Caco-2 (cell line): ENCODE data around the gene ATP8B1. TPM values are rescaled to one million over a fixed set of nuclear protein-coding genes. Genes with fewer than 3 reads are reported as not detected.

Source experiments
- BruUV-seq: library from RNA; stranded (reverse); fragments of 400-500 nt; replicated peaks from 2 replicates; lab custom pipeline; 2021; lab: Mats Ljungman, UMichigan
- CTCF ChIA-PET: fragments of 300-600 bp; sonication (Branson Sonifier 250); formaldehyde crosslinking; loops from one replicate; lab custom pipeline; 2022; ENCODE audit warnings: antibody characterized with exemption; lab: Charles Lee
- POLR2A ChIA-PET: fragments of 300-600 bp; sonication (Branson Sonifier 250); formaldehyde crosslinking; loops from one replicate; lab custom pipeline; 2022; ENCODE audit warnings: antibody characterized with exemption; lab: Charles Lee
- DNase-seq, 2 experiments: peaks; one replicate each; pipeline versions ENCODE4 v3.0.0 to v3.0.0-alpha.2; 2020 to 2022
- H3K27me3 ChIP-seq: replicated peaks from 2 replicates; pipeline ENCODE4 v1.6.0; 2011; ENCODE audit warnings: low read length; ENCODE audit not compliant: control insufficient read depth, insufficient read depth
- H3K36me3 ChIP-seq: 2 replicates; pipeline ENCODE4 v1.5.1; 2011; ENCODE audit warnings: low read length; ENCODE audit not compliant: control insufficient read depth, insufficient read depth
- H3K4me1 ChIP-seq: fragments of 250-450 bp; sonication (Bioruptor Pico); 2 replicates; pipeline ENCODE4 v1.5.1; 2020; ENCODE audit warnings: mild to moderate bottlenecking
- H3K4me3 ChIP-seq: 2 replicates; pipeline ENCODE4 v1.5.1; 2011; ENCODE audit warnings: low read depth, mild to moderate bottlenecking, control low read depth, low read length
- H3K9me3 ChIP-seq: fragments of 250-450 bp; sonication (Bioruptor Pico); 2 replicates; pipeline ENCODE4 v1.5.1; 2020; ENCODE audit warnings: mild to moderate bottlenecking, moderate library complexity
- H3K27ac Mint-ChIP-seq: one replicate; pipeline ENCODE4 v1.8.0; 2022; ENCODE audit warnings: mixed read lengths; ENCODE audit not compliant: unreplicated experiment
- H3K27me3 Mint-ChIP-seq: one replicate; pipeline ENCODE4 v1.8.0; 2022; ENCODE audit warnings: mixed read lengths; ENCODE audit not compliant: insufficient read depth, unreplicated experiment
- H3K36me3 Mint-ChIP-seq: one replicate; pipeline ENCODE4 v1.8.0; 2022; ENCODE audit warnings: mild to moderate bottlenecking, mixed read lengths; ENCODE audit not compliant: insufficient read depth, unreplicated experiment
- H3K4me1 Mint-ChIP-seq: one replicate; pipeline ENCODE4 v1.8.0; 2022; ENCODE audit warnings: low read depth, mixed read lengths; ENCODE audit not compliant: unreplicated experiment
- H3K4me3 Mint-ChIP-seq: one replicate; pipeline ENCODE4 v1.8.0; 2022; ENCODE audit warnings: mild to moderate bottlenecking, moderate library complexity, mixed read lengths; ENCODE audit not compliant: unreplicated experiment
- H3K9me3 Mint-ChIP-seq: one replicate; pipeline ENCODE4 v1.8.0; 2022; ENCODE audit warnings: mixed read lengths; ENCODE audit not compliant: unreplicated experiment
- CTCF ChIP-seq, 2 experiments: fragments of 200-600 bp in 1 of 2; IDR thresholded peaks; 1 replicate in 1 of 2; 2 replicates in 1 of 2; pipeline versions ENCODE4 v1.5.1 to v1.8.0; 2011 to 2022; ENCODE audit warnings: antibody characterized with exemption in 1 of 2, control low read depth in 1 of 2, inconsistent platforms in 1 of 2, low read depth in 1 of 2, low read length in 1 of 2, mild to moderate bottlenecking in 1 of 2, moderate library complexity in 1 of 2; ENCODE audit not compliant: insufficient read depth in 1 of 2, severe bottlenecking in 1 of 2, unreplicated experiment in 1 of 2
- intact Hi-C: fragments of 100-400 bp; cut with micrococcal nuclease; formaldehyde crosslinking; loops from one replicate; pipeline ENCODE4 v1.10.0; 2022; ENCODE audit not compliant: unreplicated experiment
- total RNA-seq: library from RNA; stranded (reverse); gene quantifications from 2 replicates; pipeline ENCODE4 v1.2.3, GENCODE V29; 2022

The ATP8B1 gene
- total RNA-seq, 1 experiment from 2014 or later, result 31.6 TPM

- BruUV-seq, result no TSS peak
- ChIA-PET CTCF (no interaction called here), POLR2A (interaction anchor here (0.6 kb wide), 1 partner anchor 557 kb away, joined by 4 read pairs; no protein-coding TSS in a partner anchor)
- Mint-ChIP-seq H3K27me3 (no peaks in the 10 kb centered on the region), H3K27ac (peak overlapping the region; percentile 90), H3K36me3 (peaks cover 15% of the 10 kb centered on the region), H3K9me3 (no peaks in the 10 kb centered on the region), H3K4me3 (peak overlapping the region; percentile 85), H3K4me1 (no peaks in the 10 kb centered on the region)
- no peak for TF ChIP-seq CTCF (IDR thresholded peaks at IDR 0.05; ENCODE audit: insufficient read depth in 1 of 2, low read depth in 1 of 2, low read length in 1 of 2, severe bottlenecking in 1 of 2, unreplicated experiment in 1 of 2)
- Histone ChIP-seq H3K4me3 (peak overlapping the region; percentile 66), H3K27me3 (no peaks in the 10 kb centered on the region), H3K9me3 (no peaks in the 10 kb centered on the region), H3K36me3 (no peaks in the 10 kb centered on the region), H3K4me1 (no peaks in the 10 kb centered on the region)
- no peak for DNase-seq
- intact Hi-C loops, result no loop called here
Observed at GRCh38 chr18:57621246-57621604, 181.9 kb downstream of the ATP8B1 start.

- Histone ChIP-seq H3K4me3 (no peak overlapping the region), H3K4me1 (no peaks in the 10 kb centered on the region), H3K9me3 (no peaks in the 10 kb centered on the region), H3K27me3 (no peaks in the 10 kb centered on the region), H3K36me3 (no peaks in the 10 kb centered on the region)
- H3K36me3 Mint-ChIP-seq, result peaks cover 24% of the 10 kb centered on the region
- intact Hi-C loops, result no loop called here
- no peaks in the 10 kb centered on the region for H3K9me3 Mint-ChIP-seq
- no peak overlapping the region for H3K27ac Mint-ChIP-seq
- DNase-seq, result no peak
- H3K27me3 Mint-ChIP-seq, result no peaks in the 10 kb centered on the region
- CTCF ChIA-PET, result no interaction called here
- no TSS peak for BruUV-seq
- no peak for TF ChIP-seq CTCF (IDR thresholded peaks at IDR 0.05; ENCODE audit: insufficient read depth in 1 of 2, low read depth in 1 of 2, low read length in 1 of 2, severe bottlenecking in 1 of 2, unreplicated experiment in 1 of 2)
- no peak overlapping the region for H3K4me3 Mint-ChIP-seq
- H3K4me1 Mint-ChIP-seq, result no peaks in the 10 kb centered on the region
- POLR2A ChIA-PET, result no interaction called here
Observed at GRCh38 chr18:57619876-57620275, 183.2 kb downstream of the ATP8B1 start.

GRCh38 chr18:57618910-57619309, 184.2 kb downstream of the ATP8B1 start:
- BruUV-seq, result no TSS peak
- no peaks in the 10 kb centered on the region for H3K4me1 ChIP-seq
- no peaks in the 10 kb centered on the region for H3K4me1 Mint-ChIP-seq
- CTCF ChIA-PET, result no interaction called here
- TF ChIP-seq CTCF (IDR thresholded peaks at IDR 0.05; ENCODE audit: insufficient read depth in 1 of 2, low read depth in 1 of 2, low read length in 1 of 2, severe bottlenecking in 1 of 2, unreplicated experiment in 1 of 2), result no peak
- no peaks in the 10 kb centered on the region for H3K9me3 ChIP-seq
- H3K36me3 Mint-ChIP-seq, result peaks cover 28% of the 10 kb centered on the region
- no peak overlapping the region for H3K4me3 ChIP-seq
- no peaks in the 10 kb centered on the region for H3K27me3 ChIP-seq
- POLR2A ChIA-PET, result no interaction called here
- no peaks in the 10 kb centered on the region for H3K9me3 Mint-ChIP-seq
- no peak overlapping the region for H3K4me3 Mint-ChIP-seq
- no peaks in the 10 kb centered on the region for H3K36me3 ChIP-seq
- intact Hi-C loops, result no loop called here
- DNase-seq, result no peak
- no peak overlapping the region for H3K27ac Mint-ChIP-seq
- no peaks in the 10 kb centered on the region for H3K27me3 Mint-ChIP-seq
